ENCODE measurements around the gene SUSD5.

The SUSD5 gene

GRCh38 chr3:33167716-33168336 is 50.8 kb downstream of the SUSD5 start:
- Histone ChIP-seq H3K9me2 (replicated peaks; ENCODE audit: insufficient read depth, low read length) (no peaks in the 10 kb centered on the region), H3K9me3 (replicated peaks; ENCODE audit: insufficient read depth, low read length) (no peaks in the 10 kb centered on the region), H4K20me1 (ENCODE audit: insufficient read depth, low read length) (no peaks in the 10 kb centered on the region), H3K4me1 (ENCODE audit: low read length) (peaks cover 12% of the 10 kb centered on the region; the same call in 1 of the 2 replicates), H3K79me2 (ENCODE audit: low read length) (no peaks in the 10 kb centered on the region), H3K4me3 (ENCODE audit: low read length) (no peak overlapping the region), H3F3A (ENCODE audit: insufficient read depth, low read length) (no peaks in the 10 kb centered on the region), H3K27me3 (replicated peaks; ENCODE audit: insufficient read depth, low read length) (no peaks in the 10 kb centered on the region), H3K4me2 (ENCODE audit: low read depth, low read length) (no peak overlapping the region), H2AFZ (ENCODE audit: low read length) (peak overlapping the region; percentile 2), H3K27ac (ENCODE audit: low read length) (no peak overlapping the region), H3K9ac (ENCODE audit: low read length) (no peak overlapping the region), H3K36me3 (replicated peaks; ENCODE audit: insufficient read depth, low read length) (no peaks in the 10 kb centered on the region)
- no peak for DNase-seq
- TF ChIP-seq EZH2phosphoT487 (IDR thresholded peaks at IDR 0.05; ENCODE audit: low read length): no peak
- no peak for TF ChIP-seq CTCF (IDR thresholded peaks at IDR 0.05; ENCODE audit: low read length)
- no peak for TF ChIP-seq EZH2 (optimal IDR thresholded peaks at IDR 0.05; ENCODE audit: low read depth, low read length)

- no peaks in the 10 kb centered on the region for H3K27me3 ChIP-seq (replicated peaks; ENCODE audit: insufficient read depth, low read length)
- H3K36me3 ChIP-seq (replicated peaks; ENCODE audit: insufficient read depth, low read length): no peaks in the 10 kb centered on the region
- no peaks in the 10 kb centered on the region for H3K9me3 ChIP-seq (replicated peaks; ENCODE audit: insufficient read depth, low read length)
- DNase-seq: no peak
- no peak overlapping the region for H3K4me2 ChIP-seq (ENCODE audit: low read depth, low read length)
- H3K9me2 ChIP-seq (replicated peaks; ENCODE audit: insufficient read depth, low read length): no peaks in the 10 kb centered on the region
- H2AFZ ChIP-seq (ENCODE audit: low read length): peak overlapping the region; percentile 2
- no peak overlapping the region for H3K9ac ChIP-seq (ENCODE audit: low read length)
- H3K79me2 ChIP-seq (ENCODE audit: low read length): no peaks in the 10 kb centered on the region
- H3K27ac ChIP-seq (ENCODE audit: low read length): no peak overlapping the region
- no peaks in the 10 kb centered on the region for H4K20me1 ChIP-seq (ENCODE audit: insufficient read depth, low read length)
- no peaks in the 10 kb centered on the region for H3F3A ChIP-seq (ENCODE audit: insufficient read depth, low read length)
- no peak for TF ChIP-seq EZH2phosphoT487 (IDR thresholded peaks at IDR 0.05; ENCODE audit: low read length)
- no peak for TF ChIP-seq EZH2 (optimal IDR thresholded peaks at IDR 0.05; ENCODE audit: low read depth, low read length)
- TF ChIP-seq CTCF (IDR thresholded peaks at IDR 0.05; ENCODE audit: low read length): no peak
- H3K4me1 ChIP-seq (ENCODE audit: low read length): peaks cover 12% of the 10 kb centered on the region; the same call in 1 of the 2 replicates
- no peak overlapping the region for H3K4me3 ChIP-seq (ENCODE audit: low read length)
Observed at GRCh38 chr3:33167284-33167683, 51.3 kb downstream of the SUSD5 start.

DNA sequence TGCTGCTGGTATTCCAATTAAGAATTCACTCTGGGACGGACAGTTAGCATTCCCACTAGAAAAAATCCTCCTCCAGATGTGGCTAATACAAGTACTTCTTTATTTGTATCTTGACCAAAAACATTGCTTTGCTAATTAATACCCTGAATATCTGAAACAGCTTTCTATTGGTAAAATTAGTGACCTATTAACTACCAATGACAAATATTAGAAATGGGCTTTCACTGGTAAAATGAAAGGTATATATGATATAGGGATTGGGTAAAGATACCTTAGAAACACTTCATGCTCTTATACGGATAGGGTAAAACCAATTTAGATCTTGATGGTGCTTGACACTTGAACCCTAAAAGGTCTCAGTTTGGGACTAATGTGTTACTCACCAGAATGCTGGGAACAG is 52.5 kb downstream of the SUSD5 start:
- no peaks in the 10 kb centered on the region for H3K9me3 ChIP-seq (replicated peaks; ENCODE audit: insufficient read depth, low read length)
- no peak overlapping the region for H3K4me3 ChIP-seq (ENCODE audit: low read length)
- H3K9me2 ChIP-seq (replicated peaks; ENCODE audit: insufficient read depth, low read length): no peaks in the 10 kb centered on the region
- H3K9ac ChIP-seq (ENCODE audit: low read length): no peak overlapping the region
- H3K79me2 ChIP-seq (ENCODE audit: low read length): no peaks in the 10 kb centered on the region
- H3K27me3 ChIP-seq (replicated peaks; ENCODE audit: insufficient read depth, low read length): no peaks in the 10 kb centered on the region
- no peaks in the 10 kb centered on the region for H3K36me3 ChIP-seq (replicated peaks; ENCODE audit: insufficient read depth, low read length)
- H4K20me1 ChIP-seq (ENCODE audit: insufficient read depth, low read length): no peaks in the 10 kb centered on the region
- no peaks in the 10 kb centered on the region for H3F3A ChIP-seq (ENCODE audit: insufficient read depth, low read length)
- peaks cover 12% of the 10 kb centered on the region; the same call in 1 of the 2 replicates for H3K4me1 ChIP-seq (ENCODE audit: low read length)
- DNase-seq: no peak
- TF ChIP-seq CTCF (IDR thresholded peaks at IDR 0.05; ENCODE audit: low read length) (no peak), EZH2phosphoT487 (IDR thresholded peaks at IDR 0.05; ENCODE audit: low read length) (no peak), EZH2 (optimal IDR thresholded peaks at IDR 0.05; ENCODE audit: low read depth, low read length) (no peak)
- no peak overlapping the region for H2AFZ ChIP-seq (ENCODE audit: low read length)
- H3K27ac ChIP-seq (ENCODE audit: low read length): no peak overlapping the region
- no peak overlapping the region for H3K4me2 ChIP-seq (ENCODE audit: low read depth, low read length)

Data from MM.1S (cell line).